ENCODE results near the gene TK2. TPM values are rescaled to one million over a fixed set of nuclear protein-coding genes. Genes with fewer than 3 reads are reported as not detected.

TK2 gene
- total and polyA plus RNA-seq, 9 of the 15 experiments (the other 6 are each of a cell fraction or from before 2014, with no cell fraction given), result 1.1 to 10.2 (median 5.3) TPM

DNA sequence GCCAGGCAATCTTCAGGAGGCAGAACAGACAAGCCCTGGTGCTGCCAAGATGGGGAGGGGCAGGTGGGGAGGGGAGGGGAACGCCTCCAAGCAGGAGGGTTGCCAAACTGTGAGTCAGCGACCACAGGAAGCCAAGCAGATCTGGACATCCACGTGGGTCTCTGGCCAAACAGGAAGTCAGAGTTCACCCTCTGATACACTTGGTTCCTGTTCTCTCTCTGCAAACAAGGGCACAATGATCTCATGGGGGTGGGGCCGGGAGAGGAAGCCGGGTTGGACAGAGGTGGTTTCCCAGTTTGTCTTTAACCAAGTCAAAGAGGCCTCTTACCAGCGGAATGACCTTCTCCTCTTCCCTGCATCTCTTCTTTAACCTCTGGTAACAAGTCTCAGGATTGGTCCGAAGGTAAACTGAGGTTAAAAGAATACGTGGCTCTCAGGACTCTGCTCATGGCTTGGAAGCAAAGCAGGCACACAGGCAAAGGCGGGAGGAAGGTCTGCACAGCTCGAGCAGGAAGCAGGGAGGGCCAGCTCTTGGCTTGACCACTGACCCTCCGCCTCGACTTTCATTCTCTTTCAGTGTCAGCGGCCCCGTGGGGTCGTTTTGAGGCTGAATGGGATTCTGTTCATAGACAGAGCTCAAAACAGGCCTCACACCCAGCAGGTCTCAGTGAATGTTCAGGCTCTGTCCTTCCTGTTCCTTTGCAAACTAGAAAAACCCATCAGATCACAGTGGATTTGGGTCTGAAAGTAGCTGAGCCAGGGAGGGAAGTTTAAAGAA is 32.9 kb downstream of the TK2 start (continued):
- no peak for TF ChIP-seq COPS2 (conservative IDR thresholded peaks at IDR 0.05)
- TF ChIP-seq HSF4 (CRISPR knock-in tag; IDR thresholded peaks at IDR 0.05; ENCODE audit: borderline replicate concordance), result no peak
- TF ChIP-seq FUS (optimal IDR thresholded peaks at IDR 0.05; ENCODE audit: low read depth, low read length), result no peak
- no peak for TF ChIP-seq ZZZ3 (IDR thresholded peaks at IDR 0.05)
- TF ChIP-seq NFIC (IDR thresholded peaks at IDR 0.05), result peak; percentile 97
- TF ChIP-seq TBL1XR1 (IDR thresholded peaks at IDR 0.05; ENCODE audit: low read length in 2 of 2), result peak in 1 of 2 experiments; percentile 18; a peak in 1 of 4 replicates
- TF ChIP-seq RBM22 (IDR thresholded peaks at IDR 0.05; ENCODE audit: low read depth, low read length, poor library complexity, severe bottlenecking), result no peak
- no peak for TF ChIP-seq KDM2B (CRISPR knock-in tag; IDR thresholded peaks at IDR 0.05)
- TF ChIP-seq, protein P1, sequence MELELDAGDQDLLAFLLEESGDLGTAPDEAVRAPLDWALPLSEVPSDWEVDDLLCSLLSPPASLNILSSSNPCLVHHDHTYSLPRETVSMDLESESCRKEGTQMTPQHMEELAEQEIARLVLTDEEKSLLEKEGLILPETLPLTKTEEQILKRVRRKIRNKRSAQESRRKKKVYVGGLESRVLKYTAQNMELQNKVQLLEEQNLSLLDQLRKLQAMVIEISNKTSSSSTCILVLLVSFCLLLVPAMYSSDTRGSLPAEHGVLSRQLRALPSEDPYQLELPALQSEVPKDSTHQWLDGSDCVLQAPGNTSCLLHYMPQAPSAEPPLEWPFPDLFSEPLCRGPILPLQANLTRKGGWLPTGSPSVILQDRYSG (tag; conservative IDR thresholded peaks at IDR 0.05; ENCODE audit: low read depth), result peak; percentile 82; the same call in 1 of the 2 replicates
- TF ChIP-seq, protein P2, sequence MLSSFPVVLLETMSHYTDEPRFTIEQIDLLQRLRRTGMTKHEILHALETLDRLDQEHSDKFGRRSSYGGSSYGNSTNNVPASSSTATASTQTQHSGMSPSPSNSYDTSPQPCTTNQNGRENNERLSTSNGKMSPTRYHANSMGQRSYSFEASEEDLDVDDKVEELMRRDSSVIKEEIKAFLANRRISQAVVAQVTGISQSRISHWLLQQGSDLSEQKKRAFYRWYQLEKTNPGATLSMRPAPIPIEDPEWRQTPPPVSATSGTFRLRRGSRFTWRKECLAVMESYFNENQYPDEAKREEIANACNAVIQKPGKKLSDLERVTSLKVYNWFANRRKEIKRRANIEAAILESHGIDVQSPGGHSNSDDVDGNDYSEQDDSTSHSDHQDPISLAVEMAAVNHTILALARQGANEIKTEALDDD (IDR thresholded peaks at IDR 0.05), result peak; percentile 94
- TF ChIP-seq ZC3H4 (CRISPR knock-in tag; IDR thresholded peaks at IDR 0.05; ENCODE audit: borderline replicate concordance), result no peak
- no peak for TF ChIP-seq ZNF253 (CRISPR knock-in tag; conservative IDR thresholded peaks at IDR 0.05)
- TF ChIP-seq SP2 (IDR thresholded peaks at IDR 0.05; ENCODE audit: extremely low read depth, low read depth, low read length, poor library complexity, severe bottlenecking), result no peak
- TF ChIP-seq, protein P3, sequence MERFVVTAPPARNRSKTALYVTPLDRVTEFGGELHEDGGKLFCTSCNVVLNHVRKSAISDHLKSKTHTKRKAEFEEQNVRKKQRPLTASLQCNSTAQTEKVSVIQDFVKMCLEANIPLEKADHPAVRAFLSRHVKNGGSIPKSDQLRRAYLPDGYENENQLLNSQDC (CRISPR knock-in tag; IDR thresholded peaks at IDR 0.05), result no peak
- TF ChIP-seq, protein P4, sequence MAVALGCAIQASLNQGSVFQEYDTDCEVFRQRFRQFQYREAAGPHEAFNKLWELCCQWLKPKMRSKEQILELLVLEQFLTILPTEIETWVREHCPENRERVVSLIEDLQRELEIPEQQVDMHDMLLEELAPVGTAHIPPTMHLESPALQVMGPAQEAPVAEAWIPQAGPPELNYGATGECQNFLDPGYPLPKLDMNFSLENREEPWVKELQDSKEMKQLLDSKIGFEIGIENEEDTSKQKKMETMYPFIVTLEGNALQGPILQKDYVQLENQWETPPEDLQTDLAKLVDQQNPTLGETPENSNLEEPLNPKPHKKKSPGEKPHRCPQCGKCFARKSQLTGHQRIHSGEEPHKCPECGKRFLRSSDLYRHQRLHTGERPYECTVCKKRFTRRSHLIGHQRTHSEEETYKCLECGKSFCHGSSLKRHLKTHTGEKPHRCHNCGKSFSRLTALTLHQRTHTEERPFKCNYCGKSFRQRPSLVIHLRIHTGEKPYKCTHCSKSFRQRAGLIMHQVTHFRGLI (CRISPR knock-in tag; IDR thresholded peaks at IDR 0.05), result no peak
- TF ChIP-seq, protein P5, sequence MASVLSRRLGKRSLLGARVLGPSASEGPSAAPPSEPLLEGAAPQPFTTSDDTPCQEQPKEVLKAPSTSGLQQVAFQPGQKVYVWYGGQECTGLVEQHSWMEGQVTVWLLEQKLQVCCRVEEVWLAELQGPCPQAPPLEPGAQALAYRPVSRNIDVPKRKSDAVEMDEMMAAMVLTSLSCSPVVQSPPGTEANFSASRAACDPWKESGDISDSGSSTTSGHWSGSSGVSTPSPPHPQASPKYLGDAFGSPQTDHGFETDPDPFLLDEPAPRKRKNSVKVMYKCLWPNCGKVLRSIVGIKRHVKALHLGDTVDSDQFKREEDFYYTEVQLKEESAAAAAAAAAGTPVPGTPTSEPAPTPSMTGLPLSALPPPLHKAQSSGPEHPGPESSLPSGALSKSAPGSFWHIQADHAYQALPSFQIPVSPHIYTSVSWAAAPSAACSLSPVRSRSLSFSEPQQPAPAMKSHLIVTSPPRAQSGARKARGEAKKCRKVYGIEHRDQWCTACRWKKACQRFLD (CRISPR knock-in tag; IDR thresholded peaks at IDR 0.05), result peak; percentile 70; the same call in 1 of the 2 replicates
- TF ChIP-seq NFXL1 (CRISPR knock-in tag; IDR thresholded peaks at IDR 0.05), result no peak
- TF ChIP-seq, protein P6, sequence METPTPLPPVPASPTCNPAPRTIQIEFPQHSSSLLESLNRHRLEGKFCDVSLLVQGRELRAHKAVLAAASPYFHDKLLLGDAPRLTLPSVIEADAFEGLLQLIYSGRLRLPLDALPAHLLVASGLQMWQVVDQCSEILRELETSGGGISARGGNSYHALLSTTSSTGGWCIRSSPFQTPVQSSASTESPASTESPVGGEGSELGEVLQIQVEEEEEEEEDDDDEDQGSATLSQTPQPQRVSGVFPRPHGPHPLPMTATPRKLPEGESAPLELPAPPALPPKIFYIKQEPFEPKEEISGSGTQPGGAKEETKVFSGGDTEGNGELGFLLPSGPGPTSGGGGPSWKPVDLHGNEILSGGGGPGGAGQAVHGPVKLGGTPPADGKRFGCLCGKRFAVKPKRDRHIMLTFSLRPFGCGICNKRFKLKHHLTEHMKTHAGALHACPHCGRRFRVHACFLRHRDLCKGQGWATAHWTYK (CRISPR knock-in tag; IDR thresholded peaks at IDR 0.05), result 0 out of 2 replicates have a peak, but pooled peaks have one; percentile 50
- no peak for TF ChIP-seq U2AF2 (optimal IDR thresholded peaks at IDR 0.05; ENCODE audit: low read depth, low read length)
- no peak for TF ChIP-seq CAMTA2 (CRISPR knock-in tag; conservative IDR thresholded peaks at IDR 0.05)
- TF ChIP-seq GTF2E2 (tag; IDR thresholded peaks at IDR 0.05), result no peak; the same call in 1 of the 2 replicates
- TF ChIP-seq ZNF766 (CRISPR knock-in tag; conservative IDR thresholded peaks at IDR 0.05), result peak; percentile 80
